K562 (cell line): ENCODE results near the gene FIBP. TPM values are rescaled to one million over a fixed set of nuclear protein-coding genes. Genes with fewer than 3 reads are reported as not detected.

Experiments
- MYNN ChIP-seq, 2 experiments: sonication (generic); formaldehyde crosslinking in 1 of 2; IDR thresholded peaks; 2 replicates each; pipeline versions ENCODE4 v1.5.0 to v1.6.1; 2016 to 2020; ENCODE audit warnings: antibody characterized with exemption in 1 of 2, missing genetic modification reagents in 1 of 2
- PRPF4 ChIP-seq: fragments of 200-400 bp; formaldehyde crosslinking; IDR thresholded peaks from one replicate; pipeline ENCODE4 v1.6.1; 2017; ENCODE audit warnings: low read length, low read depth, mild to moderate bottlenecking; ENCODE audit not compliant: insufficient read depth, poor library complexity, severe bottlenecking
- ZNF354B ChIP-seq: fragments of 250-450 bp; sonication (Bioruptor Pico); IDR thresholded peaks from 2 replicates; pipeline ENCODE4 v1.4.0; 2020
- ZSCAN29 ChIP-seq: fragments of 450-650 bp; IDR thresholded peaks from 2 replicates; pipeline ENCODE4 v1.6.1; 2017
- polyA plus RNA-seq, 8 experiments: library from polyadenylated mRNA; depleted of rRNA in 4 of 8; stranded (reverse) in 5 of 8; unstranded in 3 of 8; fragments of >200 nt; fragmentation: Nextera tagmentation in 2 of 8; fragmentation: Illumina TruSeq in 1 of 8; extraction: Ambion mirVana in 2 of 8; extraction: Trizol in 1 of 8; gene quantifications; 2 replicates each; pipeline versions ENCODE4 v1.2.1 to v1.2.3, GENCODE V29; 2011 to 2014; ENCODE audit warnings: inconsistent platforms in 1 of 8, missing spikeins in 1 of 8
- total RNA-seq, 7 experiments: library from RNA; depleted of rRNA in 6 of 7; stranded (reverse); fragments of >200 nt in 6 of 7; fragmentation: Illumina TruSeq in 2 of 7; extraction: Trizol in 2 of 7; gene quantifications; 2 replicates each; pipeline versions ENCODE4 v1.2.1 to v1.2.3, GENCODE V29; 2011 to 2021; ENCODE audit warnings: low replicate concordance in 1 of 7
- TF ChIP-seq, protein P1 (sequence below): sonication (generic); formaldehyde crosslinking; IDR thresholded peaks from 2 replicates; pipeline ENCODE4 v1.8.1; 2023; ENCODE audit warnings: mild to moderate bottlenecking, missing genetic modification reagents
- TF ChIP-seq, protein P2 (sequence below): IDR thresholded peaks from 2 replicates; pipeline ENCODE4 v1.6.1; 2011; ENCODE audit warnings: borderline replicate concordance, low read depth, mild to moderate bottlenecking, moderate library complexity, low read length; ENCODE audit not compliant: insufficient read depth, poor library complexity, severe bottlenecking
- TF ChIP-seq, protein P3 (sequence below): conservative IDR thresholded peaks from 2 replicates; pipeline ENCODE4 v1.6.1; 2011; ENCODE audit warnings: low read depth, mild to moderate bottlenecking, low read length; ENCODE audit not compliant: control insufficient read depth
- TF ChIP-seq, protein P4 (sequence below): fragments of 450-650 bp; IDR thresholded peaks from 2 replicates; pipeline ENCODE4 v1.6.1; 2016

FIBP gene
- total and polyA plus RNA-seq, 9 of the 15 experiments (the other 6 are each of a cell fraction or from before 2014, with no cell fraction given): 41.2 to 79.2 (median 48.6) TPM

DNA sequence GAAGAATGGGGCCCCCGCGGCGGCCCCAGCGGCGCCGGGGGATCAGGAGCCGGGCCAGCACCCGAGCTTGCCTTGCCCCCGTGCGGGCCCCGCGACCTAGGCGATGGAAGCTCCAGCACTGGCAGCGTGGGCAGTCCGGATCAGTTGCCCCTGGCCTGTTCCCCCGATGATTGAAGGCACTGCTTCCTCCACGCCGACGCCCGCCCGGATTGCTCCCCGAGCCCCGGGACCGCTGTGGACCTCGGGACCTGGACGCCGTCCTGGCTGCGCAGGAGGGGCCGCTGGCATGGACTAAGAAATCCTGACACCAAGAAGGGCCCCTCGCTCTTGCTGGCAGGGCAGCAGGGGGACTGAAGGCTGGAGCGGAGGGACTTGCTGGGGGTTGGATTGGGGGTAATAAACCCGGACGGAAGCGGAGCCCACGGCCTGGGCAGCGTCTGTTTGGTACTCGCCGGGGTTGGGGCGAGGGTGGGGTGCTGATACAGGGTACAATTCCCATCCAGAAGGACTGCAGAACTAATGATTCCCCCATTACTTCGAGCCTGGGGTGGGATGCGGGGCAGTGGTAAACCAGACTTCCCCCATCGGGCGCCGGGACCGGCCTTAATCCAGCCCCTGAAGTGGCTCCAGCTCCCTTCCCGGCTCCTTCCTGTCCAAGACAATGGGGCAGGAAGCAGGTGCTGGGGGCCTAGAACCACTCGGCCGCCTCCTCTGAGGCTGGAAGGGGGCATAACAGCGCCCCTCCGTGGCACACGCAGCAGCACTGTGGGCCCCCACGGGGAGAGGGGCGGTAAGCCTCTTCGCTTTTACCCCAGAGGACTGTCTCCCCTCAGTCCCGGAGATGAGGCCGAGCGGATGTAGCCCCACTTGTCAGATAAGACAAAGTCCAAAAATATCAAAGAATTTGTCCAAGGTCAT is 3.2 kb upstream of the FIBP start (continued):
- TF ChIP-seq, protein P1, sequence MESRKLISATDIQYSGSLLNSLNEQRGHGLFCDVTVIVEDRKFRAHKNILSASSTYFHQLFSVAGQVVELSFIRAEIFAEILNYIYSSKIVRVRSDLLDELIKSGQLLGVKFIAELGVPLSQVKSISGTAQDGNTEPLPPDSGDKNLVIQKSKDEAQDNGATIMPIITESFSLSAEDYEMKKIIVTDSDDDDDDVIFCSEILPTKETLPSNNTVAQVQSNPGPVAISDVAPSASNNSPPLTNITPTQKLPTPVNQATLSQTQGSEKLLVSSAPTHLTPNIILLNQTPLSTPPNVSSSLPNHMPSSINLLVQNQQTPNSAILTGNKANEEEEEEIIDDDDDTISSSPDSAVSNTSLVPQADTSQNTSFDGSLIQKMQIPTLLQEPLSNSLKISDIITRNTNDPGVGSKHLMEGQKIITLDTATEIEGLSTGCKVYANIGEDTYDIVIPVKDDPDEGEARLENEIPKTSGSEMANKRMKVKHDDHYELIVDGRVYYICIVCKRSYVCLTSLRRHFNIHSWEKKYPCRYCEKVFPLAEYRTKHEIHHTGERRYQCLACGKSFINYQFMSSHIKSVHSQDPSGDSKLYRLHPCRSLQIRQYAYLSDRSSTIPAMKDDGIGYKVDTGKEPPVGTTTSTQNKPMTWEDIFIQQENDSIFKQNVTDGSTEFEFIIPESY (CRISPR knock-in tag): 0 out of 2 replicates have a peak, but pooled peaks have one; percentile 30
- TF ChIP-seq ZNF354B (CRISPR knock-in tag) (no peak), MYNN (IDR thresholded peaks at IDR 0.05) (peak; percentile 68; the same call in 1 of the 2 replicates), MYNN (CRISPR knock-in tag; IDR thresholded peaks at IDR 0.05) (no peak), PRPF4 (peak; percentile 23), ZSCAN29 (0 out of 2 replicates have a peak, but pooled peaks have one; percentile 10)
- TF ChIP-seq, protein P2, sequence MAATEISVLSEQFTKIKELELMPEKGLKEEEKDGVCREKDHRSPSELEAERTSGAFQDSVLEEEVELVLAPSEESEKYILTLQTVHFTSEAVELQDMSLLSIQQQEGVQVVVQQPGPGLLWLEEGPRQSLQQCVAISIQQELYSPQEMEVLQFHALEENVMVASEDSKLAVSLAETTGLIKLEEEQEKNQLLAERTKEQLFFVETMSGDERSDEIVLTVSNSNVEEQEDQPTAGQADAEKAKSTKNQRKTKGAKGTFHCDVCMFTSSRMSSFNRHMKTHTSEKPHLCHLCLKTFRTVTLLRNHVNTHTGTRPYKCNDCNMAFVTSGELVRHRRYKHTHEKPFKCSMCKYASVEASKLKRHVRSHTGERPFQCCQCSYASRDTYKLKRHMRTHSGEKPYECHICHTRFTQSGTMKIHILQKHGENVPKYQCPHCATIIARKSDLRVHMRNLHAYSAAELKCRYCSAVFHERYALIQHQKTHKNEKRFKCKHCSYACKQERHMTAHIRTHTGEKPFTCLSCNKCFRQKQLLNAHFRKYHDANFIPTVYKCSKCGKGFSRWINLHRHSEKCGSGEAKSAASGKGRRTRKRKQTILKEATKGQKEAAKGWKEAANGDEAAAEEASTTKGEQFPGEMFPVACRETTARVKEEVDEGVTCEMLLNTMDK: peak; percentile 66
- TF ChIP-seq, protein P3, sequence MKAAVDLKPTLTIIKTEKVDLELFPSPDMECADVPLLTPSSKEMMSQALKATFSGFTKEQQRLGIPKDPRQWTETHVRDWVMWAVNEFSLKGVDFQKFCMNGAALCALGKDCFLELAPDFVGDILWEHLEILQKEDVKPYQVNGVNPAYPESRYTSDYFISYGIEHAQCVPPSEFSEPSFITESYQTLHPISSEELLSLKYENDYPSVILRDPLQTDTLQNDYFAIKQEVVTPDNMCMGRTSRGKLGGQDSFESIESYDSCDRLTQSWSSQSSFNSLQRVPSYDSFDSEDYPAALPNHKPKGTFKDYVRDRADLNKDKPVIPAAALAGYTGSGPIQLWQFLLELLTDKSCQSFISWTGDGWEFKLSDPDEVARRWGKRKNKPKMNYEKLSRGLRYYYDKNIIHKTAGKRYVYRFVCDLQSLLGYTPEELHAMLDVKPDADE: peak; percentile 75; the same call in 1 of the 2 replicates
- TF ChIP-seq, protein P4, sequence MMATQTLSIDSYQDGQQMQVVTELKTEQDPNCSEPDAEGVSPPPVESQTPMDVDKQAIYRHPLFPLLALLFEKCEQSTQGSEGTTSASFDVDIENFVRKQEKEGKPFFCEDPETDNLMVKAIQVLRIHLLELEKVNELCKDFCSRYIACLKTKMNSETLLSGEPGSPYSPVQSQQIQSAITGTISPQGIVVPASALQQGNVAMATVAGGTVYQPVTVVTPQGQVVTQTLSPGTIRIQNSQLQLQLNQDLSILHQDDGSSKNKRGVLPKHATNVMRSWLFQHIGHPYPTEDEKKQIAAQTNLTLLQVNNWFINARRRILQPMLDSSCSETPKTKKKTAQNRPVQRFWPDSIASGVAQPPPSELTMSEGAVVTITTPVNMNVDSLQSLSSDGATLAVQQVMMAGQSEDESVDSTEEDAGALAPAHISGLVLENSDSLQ: peak; percentile 16; the same call in 1 of the 2 replicates
